Measurements from ENCODE around the gene RPS18. TPM values are rescaled to one million over a fixed set of nuclear protein-coding genes. Genes with fewer than 3 reads are reported as not detected.
A peak's percentile ranks its signal among the peaks of the same experiment; 100 is the strongest.

RPS18 gene
- 558 and 624 TPM in 2 replicates for total RNA-seq (2013; cell fraction: nucleolus; rRNA removed)
- total RNA-seq (2014; rRNA removed): 6,753 and 7,288 TPM in 2 replicates
- total RNA-seq (2014; rRNA removed; fragmentation: Illumina TruSeq; extraction: Trizol): 7,180 and 7,566 TPM in 2 replicates
- 5,526 and 5,774 TPM in 2 replicates for total RNA-seq (2021)
- 17,971 TPM for polyA plus RNA-seq (2011; ENCODE audit: low read depth)
- polyA plus RNA-seq (2011; rRNA removed): 8,077 and 9,878 TPM in 2 replicates
- polyA plus RNA-seq (2011; cell fraction: cytosol; rRNA removed): 10,835 and 16,153 TPM in 2 replicates
- 3,547 and 5,859 TPM in 2 replicates for polyA plus RNA-seq (2011; cell fraction: nucleus; rRNA removed)
- polyA plus RNA-seq (2012): 12,427 and 13,567 TPM in 2 replicates
- 7,632 and 8,884 TPM in 2 replicates for polyA plus RNA-seq (2014; fragmentation: Illumina TruSeq; extraction: Trizol)
- over 10,000 TPM; 17,270 to 20,828 TPM for polyA plus RNA-seq (2014; fragmentation: Nextera tagmentation; extraction: Ambion mirVana)
- polyA plus RNA-seq (2014; rRNA removed): 9,185 and 10,303 TPM in 2 replicates
- 1,000 to 10,000 TPM; 4,228 to 4,318 TPM for polyA plus RNA-seq (2016; fragmentation: Nextera tagmentation; extraction: Ambion mirVana)
- 5,090 and 5,101 TPM in 2 replicates for polyA minus RNA-seq (2011; rRNA and poly(A)+ RNA removed)
- 963 and 1,029 TPM in 2 replicates for polyA minus RNA-seq (2011; cell fraction: cytosol; rRNA and poly(A)+ RNA removed)
- polyA minus RNA-seq (2011; cell fraction: nucleus; rRNA and poly(A)+ RNA removed): 288 and 344 TPM in 2 replicates
- Bru-seq, nascent RNA: percentile 100 among the genes with signal in this experiment
- percentile 100 among the genes with signal in this experiment for BruChase-seq, experiment 1, labeled RNA remaining after a 6-hour chase
- BruChase-seq, experiment 2, labeled RNA remaining after a 2-hour chase: percentile 100 among the genes with signal in this experiment
- long read RNA-seq, experiment 1, transcript RPS18-230 (6 exons, 613 nt): major isoform, 2,685 of 2,781 reads
- long read RNA-seq, experiment 1, transcript RPS18-233 (6 exons, 589 nt): minor isoform, 7 of 2,781 reads
- long read RNA-seq, experiment 1, transcript RPS18-236 (5 exons, 996 nt): minor isoform, 26 of 2,781 reads
- long read RNA-seq, experiment 1, partial matches to known transcripts: 14 of 2,781 reads
- long read RNA-seq, experiment 1, other reads (novel, unspliced or antisense): 46 of 2,781 reads
- long read RNA-seq, experiment 2, transcript RPS18-236 (5 exons, 996 nt): minor isoform, 50 of 4,228 reads
- long read RNA-seq, experiment 2, transcript RPS18-230 (6 exons, 613 nt): major isoform, 4,124 of 4,228 reads
- long read RNA-seq, experiment 2, partial matches to known transcripts: 18 of 4,228 reads
- long read RNA-seq, experiment 2, other reads (novel, unspliced or antisense): 28 of 4,228 reads

- peak within 1 kb of the TSS; percentile 97 for H2AFZ ChIP-seq (ENCODE audit: control insufficient read depth, low read depth, low read length)
- ChIA-PET CTCF (interaction anchor here (0.9 to 3.6 kb wide), 12 partner anchors 11 to 196 kb away, joined by 3 to 23 read pairs (median 4); partner anchors contain the start of genes HLA-DPB1, RING1 and ZBTB22), POLR2A (interaction anchor here (0.6 to 5.4 kb wide), 25 partner anchors 9 to 1188 kb away, joined by 3 to 60 read pairs (median 5); partner anchors contain the start of genes HLA-DMA, HLA-DPB1, PFDN6 and RGL2), RAD21 (ENCODE audit: unreplicated experiment) (interaction anchor here (0.6 to 2.1 kb wide), 14 partner anchors 17 to 308 kb away, joined by 3 to 11 read pairs (median 4); partner anchors contain the start of genes BAK1, PFDN6, RGL2 and RING1), SMC1A (ENCODE audit: uncharacterized antibody, unreplicated experiment) (interaction anchor here (0.6 to 2.0 kb wide), 12 partner anchors 12 to 159 kb away, joined by 3 to 8 read pairs (median 4); partner anchors contain the start of genes PFDN6, RGL2, RING1 and WDR46)
- H3K27me3 ChIP-seq (replicated peaks in 1 of 2; ENCODE audit: control insufficient read depth in 2 of 2, insufficient read depth in 2 of 2, low read length in 1 of 2): no peaks in the 10 kb centered on the region
- BruUV-seq (replicated peaks): no TSS peak
- H3K36me3 ChIP-seq (ENCODE audit: control insufficient read depth in 2 of 2, insufficient read depth in 2 of 2, low read length in 1 of 2): peaks cover 17 to 32% of the 10 kb centered on the region in 2 experiments
- H3K79me2 ChIP-seq (ENCODE audit: control insufficient read depth, insufficient read depth, low read length): peaks cover 63% of the 10 kb centered on the region
- H3K4me1 ChIP-seq (ENCODE audit: control insufficient read depth, insufficient read depth, low read length): peaks cover 18% of the 10 kb centered on the region
- in situ Hi-C loops (cut with MboI) (no loop called here), intact Hi-C loops (cut with micrococcal nuclease; ENCODE audit: unreplicated experiment) (no loop called here)
- DNase-seq (ENCODE audit: low read depth, low spot score) (peak; percentile 96), FAIRE-seq (peak; percentile 93), ATAC-seq (peak; percentile 87)
- peak within 1 kb of the TSS; percentile 83 for H3K4me2 ChIP-seq (ENCODE audit: control insufficient read depth, insufficient read depth)
- peak within 1 kb of the TSS; percentile 88 for H3K9ac ChIP-seq (ENCODE audit: control insufficient read depth, insufficient read depth, low read length)
- H3K9me3 ChIP-seq (replicated peaks; ENCODE audit: control insufficient read depth, insufficient read depth, low read length): no peaks in the 10 kb centered on the region
- H4K20me1 ChIP-seq (ENCODE audit: control insufficient read depth, insufficient read depth): peaks cover 6% of the 10 kb centered on the region
- peak within 1 kb of the TSS; percentile 97 for H3K27ac ChIP-seq (ENCODE audit: control insufficient read depth, insufficient read depth)
- peak within 1 kb of the TSS; percentile 88 for H3K4me3 ChIP-seq
- under 1% methylated on average over 48 of the region's 48 CpGs for WGBS (ENCODE audit: insufficient coverage, insufficient replicate concordance, low lambda C conversion rate, missing lambda C conversion rate)
- TF ChIP-seq SIN3A (IDR thresholded peaks at IDR 0.05; ENCODE audit: low read depth, low read length) (peak; percentile 80; the same call in 1 of the 2 replicates), EGR1 (IDR thresholded peaks at IDR 0.05; ENCODE audit: borderline replicate concordance in 1 of 2, low read depth in 2 of 2, low read length in 2 of 2) (peak; percentile 29 to 50; a peak in 2 of 3 replicates), USF1 (IDR thresholded peaks at IDR 0.05; ENCODE audit: borderline replicate concordance, extremely low read length, insufficient read depth, low read depth, low read length) (no peak), KAT2A (conservative IDR thresholded peaks at IDR 0.05; ENCODE audit: control insufficient read depth, low read depth, low read length) (0 out of 2 replicates have a peak, but pooled peaks have one; percentile 20), ETV6 (conservative IDR thresholded peaks at IDR 0.05 in 1 of 2, IDR thresholded peaks at IDR 0.05 in 1 of 2; ENCODE audit: borderline replicate concordance in 1 of 2, low read depth in 1 of 2) (peak in 1 of 2 experiments; percentile 49; a peak in 1 of 4 replicates), KDM1A (IDR thresholded peaks at IDR 0.05; ENCODE audit: borderline replicate concordance) (no peak), POLR2AphosphoS5 (IDR thresholded peaks at IDR 0.05; ENCODE audit: low read length) (peak; percentile 100), ESRRA (IDR thresholded peaks at IDR 0.05; ENCODE audit: low read length) (no peak), BCL11A (IDR thresholded peaks at IDR 0.05; ENCODE audit: low read depth, low read length) (no peak)
- TF ChIP-seq, protein P1, sequence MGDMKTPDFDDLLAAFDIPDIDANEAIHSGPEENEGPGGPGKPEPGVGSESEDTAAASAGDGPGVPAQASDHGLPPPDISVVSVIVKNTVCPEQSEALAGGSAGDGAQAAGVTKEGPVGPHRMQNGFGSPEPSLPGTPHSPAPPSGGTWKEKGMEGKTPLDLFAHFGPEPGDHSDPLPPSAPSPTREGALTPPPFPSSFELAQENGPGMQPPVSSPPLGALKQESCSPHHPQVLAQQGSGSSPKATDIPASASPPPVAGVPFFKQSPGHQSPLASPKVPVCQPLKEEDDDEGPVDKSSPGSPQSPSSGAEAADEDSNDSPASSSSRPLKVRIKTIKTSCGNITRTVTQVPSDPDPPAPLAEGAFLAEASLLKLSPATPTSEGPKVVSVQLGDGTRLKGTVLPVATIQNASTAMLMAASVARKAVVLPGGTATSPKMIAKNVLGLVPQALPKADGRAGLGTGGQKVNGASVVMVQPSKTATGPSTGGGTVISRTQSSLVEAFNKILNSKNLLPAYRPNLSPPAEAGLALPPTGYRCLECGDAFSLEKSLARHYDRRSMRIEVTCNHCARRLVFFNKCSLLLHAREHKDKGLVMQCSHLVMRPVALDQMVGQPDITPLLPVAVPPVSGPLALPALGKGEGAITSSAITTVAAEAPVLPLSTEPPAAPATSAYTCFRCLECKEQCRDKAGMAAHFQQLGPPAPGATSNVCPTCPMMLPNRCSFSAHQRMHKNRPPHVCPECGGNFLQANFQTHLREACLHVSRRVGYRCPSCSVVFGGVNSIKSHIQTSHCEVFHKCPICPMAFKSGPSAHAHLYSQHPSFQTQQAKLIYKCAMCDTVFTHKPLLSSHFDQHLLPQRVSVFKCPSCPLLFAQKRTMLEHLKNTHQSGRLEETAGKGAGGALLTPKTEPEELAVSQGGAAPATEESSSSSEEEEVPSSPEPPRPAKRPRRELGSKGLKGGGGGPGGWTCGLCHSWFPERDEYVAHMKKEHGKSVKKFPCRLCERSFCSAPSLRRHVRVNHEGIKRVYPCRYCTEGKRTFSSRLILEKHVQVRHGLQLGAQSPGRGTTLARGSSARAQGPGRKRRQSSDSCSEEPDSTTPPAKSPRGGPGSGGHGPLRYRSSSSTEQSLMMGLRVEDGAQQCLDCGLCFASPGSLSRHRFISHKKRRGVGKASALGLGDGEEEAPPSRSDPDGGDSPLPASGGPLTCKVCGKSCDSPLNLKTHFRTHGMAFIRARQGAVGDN (IDR thresholded peaks at IDR 0.05): peak; percentile 74
Observed at GRCh38 chr6:33271468-33272274, at the start of gene RPS18, which contains the start of gene VPS52. Gene RPS18 (plus strand): TSS chr6:33272075. CDS start chr6:33272120, 45 bp downstream. Gene VPS52 (minus strand): TSS chr6:33271876. CDS start chr6:33271675, 201 bp downstream.
